HG03342 (cell line): ENCODE measurements around the gene PDGFC.

Experiments
- ATAC-seq: cut with Tn5 transposase; IDR thresholded peaks from one replicate; pipeline ENCODE4 v1.9.1; 2021; ENCODE audit warnings: mild to moderate bottlenecking, moderate library complexity; ENCODE audit not compliant: unreplicated experiment

Gene PDGFC

GRCh38 chr4:156790866-156791265, 180.7 kb downstream of the PDGFC start:
- no peak for ATAC-seq

- ATAC-seq, result no peak
These were observed 182.8 kb downstream of the PDGFC start for GRCh38 chr4:156788782-156789181.

GRCh38 chr4:156786713-156787112, 184.9 kb downstream of the PDGFC start:
- no peak for ATAC-seq

- no peak for ATAC-seq
These were observed 186.6 kb downstream of the PDGFC start for GRCh38 chr4:156784970-156785369.

- ATAC-seq, result no peak
These were observed 187.6 kb downstream of the PDGFC start for GRCh38 chr4:156783966-156784365.

- ATAC-seq, result no peak
These were observed 189.1 kb downstream of the PDGFC start for GRCh38 chr4:156782491-156782890.

- no peak for ATAC-seq
These were observed 189.7 kb downstream of the PDGFC start for GRCh38 chr4:156781852-156782251.

- ATAC-seq, result no peak
These were observed 191.8 kb downstream of the PDGFC start for GRCh38 chr4:156779774-156780173.

- ATAC-seq, result no peak
These were observed 192.6 kb downstream of the PDGFC start for GRCh38 chr4:156779042-156779441.

GRCh38 chr4:156778606-156779005, 193.0 kb downstream of the PDGFC start:
- ATAC-seq, result no peak

GRCh38 chr4:156778093-156778492, 193.5 kb downstream of the PDGFC start:
- ATAC-seq, result no peak

GRCh38 chr4:156775813-156776212, 195.8 kb downstream of the PDGFC start:
- no peak for ATAC-seq

- no peak for ATAC-seq
These were observed 197.2 kb downstream of the PDGFC start for GRCh38 chr4:156774422-156774821.

- ATAC-seq, result no peak
These were observed 197.8 kb downstream of the PDGFC start for GRCh38 chr4:156773648-156774357.

GRCh38 chr4:156771171-156771837, 200.3 kb downstream of the PDGFC start:
- no peak for ATAC-seq

GRCh38 chr4:156770140-156770539, 201.5 kb downstream of the PDGFC start:
- no peak for ATAC-seq

GRCh38 chr4:156767911-156768415, 203.6 kb downstream of the PDGFC start:
- ATAC-seq, result no peak

- ATAC-seq, result no peak
These were observed 204.8 kb downstream of the PDGFC start for GRCh38 chr4:156766846-156767245.

- ATAC-seq, result no peak
These were observed 206.3 kb downstream of the PDGFC start for GRCh38 chr4:156765277-156765676.

GRCh38 chr4:156764846-156765245, 206.8 kb downstream of the PDGFC start:
- ATAC-seq, result no peak

GRCh38 chr4:156764145-156764544, 207.5 kb downstream of the PDGFC start:
- no peak for ATAC-seq

- ATAC-seq, result no peak
These were observed 208.1 kb downstream of the PDGFC start for GRCh38 chr4:156763511-156763910.
